ENCODE results near the gene NPHP4. TPM values are rescaled to one million over a fixed set of nuclear protein-coding genes. Genes with fewer than 3 reads are reported as not detected.

The NPHP4 gene
- total and polyA plus RNA-seq, 2 donors (not counting 3 experiments of a cell fraction or from before 2014, with no cell fraction given): 4.4 to 11.7 TPM

DNA sequence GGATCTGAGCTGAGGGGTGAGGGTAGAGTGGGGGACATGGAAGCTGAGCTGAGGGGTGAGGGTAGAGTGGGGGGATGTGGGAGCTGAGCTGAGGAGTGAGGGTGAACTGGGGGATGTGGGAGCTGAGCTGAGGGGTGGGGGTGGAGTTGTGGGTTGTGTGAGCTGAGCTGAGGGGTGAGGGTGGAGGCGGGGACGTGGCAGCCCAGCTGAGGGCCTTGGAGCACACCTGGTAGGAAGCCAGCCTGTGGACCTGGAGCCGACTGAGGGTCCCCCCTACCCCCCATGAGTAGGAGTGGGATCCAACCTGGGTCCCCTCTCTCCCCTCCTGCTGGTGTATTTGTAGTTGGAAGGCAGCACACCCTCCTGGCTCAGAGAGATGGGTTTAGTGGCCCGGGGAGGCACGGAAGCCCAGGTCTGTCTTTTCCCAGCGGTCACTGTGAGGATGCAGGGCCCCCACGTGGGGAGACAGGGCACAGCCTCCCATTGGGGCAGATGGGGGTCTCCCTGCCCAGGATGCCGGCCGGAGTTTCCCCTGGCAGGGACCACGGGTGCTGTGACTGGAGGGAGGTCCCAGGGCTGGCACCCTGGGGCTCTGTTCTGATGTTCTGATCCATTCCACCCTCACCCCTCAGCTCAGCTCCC, 13.2 kb upstream of the NPHP4 start:
- Histone ChIP-seq H3K4me2 (ENCODE audit: insufficient read depth, low read length) (no peak overlapping the region), H3K36me3 (ENCODE audit: control insufficient read depth in 2 of 2, extremely low read depth in 1 of 2, insufficient read depth in 2 of 2, low read length in 2 of 2) (no peaks in the 10 kb centered on the region), H3K9ac (replicated peaks; ENCODE audit: extremely low read depth, insufficient read depth, low read length) (no peak overlapping the region), H3K79me2 (ENCODE audit: control insufficient read depth, insufficient read depth, low read length) (no peaks in the 10 kb centered on the region), H3K27me3 (ENCODE audit: control insufficient read depth in 2 of 2, insufficient read depth in 2 of 2, low read length in 2 of 2) (no peaks in the 10 kb centered on the region), H3K9me3 (replicated peaks; ENCODE audit: control insufficient read depth, insufficient read depth, low read length) (no peaks in the 10 kb centered on the region), H4K20me1 (replicated peaks; ENCODE audit: control insufficient read depth, extremely low read depth, insufficient read depth, low read length) (no peaks in the 10 kb centered on the region), H3K4me3 (replicated peaks in 1 of 3; ENCODE audit: insufficient read depth in 1 of 3, low read depth in 1 of 3, low read length in 3 of 3) (no peak overlapping the region), H3K9me1 (replicated peaks; ENCODE audit: control insufficient read depth, extremely low read depth, insufficient read depth, low read length) (no peaks in the 10 kb centered on the region), H3K27ac (ENCODE audit: insufficient read depth, low read depth, low read length) (no peak overlapping the region), H3K4me1 (ENCODE audit: control insufficient read depth, extremely low read depth, insufficient read depth, low read length) (no peaks in the 10 kb centered on the region), H2AFZ (ENCODE audit: low read depth, low read length) (no peak overlapping the region)
- TF ChIP-seq JUN (IDR thresholded peaks at IDR 0.05; ENCODE audit: borderline replicate concordance, insufficient read depth, insufficient read length, low read depth) (no peak), EZH2 (IDR thresholded peaks at IDR 0.05; ENCODE audit: borderline replicate concordance, low read depth, low read length, severe bottlenecking) (no peak), POLR2A (IDR thresholded peaks at IDR 0.05; ENCODE audit: low read depth, low read length) (no peak), POLR2AphosphoS5 (IDR thresholded peaks at IDR 0.05; ENCODE audit: insufficient read depth, low read depth, low read length) (no peak), FOS (IDR thresholded peaks at IDR 0.05; ENCODE audit: borderline replicate concordance, insufficient read depth, low read length) (no peak), GATA2 (IDR thresholded peaks at IDR 0.05; ENCODE audit: insufficient read depth, insufficient read length, low read depth, low read length) (no peak), MYC (IDR thresholded peaks at IDR 0.05; ENCODE audit: low read depth, low read length) (no peak)
- TF ChIP-seq, protein P1, sequence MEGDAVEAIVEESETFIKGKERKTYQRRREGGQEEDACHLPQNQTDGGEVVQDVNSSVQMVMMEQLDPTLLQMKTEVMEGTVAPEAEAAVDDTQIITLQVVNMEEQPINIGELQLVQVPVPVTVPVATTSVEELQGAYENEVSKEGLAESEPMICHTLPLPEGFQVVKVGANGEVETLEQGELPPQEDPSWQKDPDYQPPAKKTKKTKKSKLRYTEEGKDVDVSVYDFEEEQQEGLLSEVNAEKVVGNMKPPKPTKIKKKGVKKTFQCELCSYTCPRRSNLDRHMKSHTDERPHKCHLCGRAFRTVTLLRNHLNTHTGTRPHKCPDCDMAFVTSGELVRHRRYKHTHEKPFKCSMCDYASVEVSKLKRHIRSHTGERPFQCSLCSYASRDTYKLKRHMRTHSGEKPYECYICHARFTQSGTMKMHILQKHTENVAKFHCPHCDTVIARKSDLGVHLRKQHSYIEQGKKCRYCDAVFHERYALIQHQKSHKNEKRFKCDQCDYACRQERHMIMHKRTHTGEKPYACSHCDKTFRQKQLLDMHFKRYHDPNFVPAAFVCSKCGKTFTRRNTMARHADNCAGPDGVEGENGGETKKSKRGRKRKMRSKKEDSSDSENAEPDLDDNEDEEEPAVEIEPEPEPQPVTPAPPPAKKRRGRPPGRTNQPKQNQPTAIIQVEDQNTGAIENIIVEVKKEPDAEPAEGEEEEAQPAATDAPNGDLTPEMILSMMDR (IDR thresholded peaks at IDR 0.05; ENCODE audit: extremely low read depth in 1 of 2, insufficient read depth in 1 of 2, low read depth in 1 of 2, low read length in 2 of 2): no peak
- TF ChIP-seq, protein P2, sequence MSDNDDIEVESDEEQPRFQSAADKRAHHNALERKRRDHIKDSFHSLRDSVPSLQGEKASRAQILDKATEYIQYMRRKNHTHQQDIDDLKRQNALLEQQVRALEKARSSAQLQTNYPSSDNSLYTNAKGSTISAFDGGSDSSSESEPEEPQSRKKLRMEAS (IDR thresholded peaks at IDR 0.05; ENCODE audit: insufficient read depth, insufficient read length): no peak
- ChIA-PET POLR2A (no interaction called here), CTCF (interaction anchor here (1.4 kb wide), 1 partner anchor 29 kb away, joined by 4 read pairs; no protein-coding TSS in a partner anchor)
- BruUV-seq (replicated peaks): no TSS peak
- DNase-seq (ENCODE audit: low read depth, low spot score) (no peak), FAIRE-seq (no peak)
- dilution Hi-C loops (cut with MboI; ENCODE audit: extremely low pct_ligation_motif_present, low sequenced_read_pairs) (no loop called here), intact Hi-C loops (cut with micrococcal nuclease) (no loop called here)

Data from endothelial cell of umbilical vein (primary cell).